GM06990 (cell line): Measurements from ENCODE around the gene KCTD11.

Source experiments
- DNase-seq: peaks from one replicate; pipeline ENCODE4 v3.0.0-alpha.2; 2011; ENCODE audit not compliant: insufficient read length; ENCODE audit errors: extremely low read depth
- H3K27me3 ChIP-seq: replicated peaks from 2 replicates; pipeline ENCODE4 v1.6.0; 2011; ENCODE audit warnings: low read length; ENCODE audit not compliant: control insufficient read depth, insufficient read depth
- H3K36me3 ChIP-seq: 2 replicates; pipeline ENCODE4 v1.5.1; 2011; ENCODE audit warnings: low read length; ENCODE audit not compliant: control insufficient read depth, insufficient read depth
- H3K4me3 ChIP-seq: replicated peaks from 2 replicates; pipeline ENCODE4 v1.5.1; 2011; ENCODE audit warnings: low read depth, mild to moderate bottlenecking, control low read depth, low read length
- CTCF ChIP-seq: IDR thresholded peaks from 2 replicates; pipeline ENCODE4 v1.5.1; 2011; ENCODE audit warnings: low read length, control low read depth, mild to moderate bottlenecking, inconsistent platforms; ENCODE audit not compliant: insufficient read depth, poor library complexity, severe bottlenecking

The KCTD11 gene

GRCh38 chr17:7374353-7374752, 22.4 kb downstream of the KCTD11 start:
- no peak for DNase-seq
- no peak for TF ChIP-seq CTCF
- H3K4me3 ChIP-seq, result no peak overlapping the region
- no peaks in the 10 kb centered on the region for H3K27me3 ChIP-seq
- H3K36me3 ChIP-seq, result no peaks in the 10 kb centered on the region

DNA sequence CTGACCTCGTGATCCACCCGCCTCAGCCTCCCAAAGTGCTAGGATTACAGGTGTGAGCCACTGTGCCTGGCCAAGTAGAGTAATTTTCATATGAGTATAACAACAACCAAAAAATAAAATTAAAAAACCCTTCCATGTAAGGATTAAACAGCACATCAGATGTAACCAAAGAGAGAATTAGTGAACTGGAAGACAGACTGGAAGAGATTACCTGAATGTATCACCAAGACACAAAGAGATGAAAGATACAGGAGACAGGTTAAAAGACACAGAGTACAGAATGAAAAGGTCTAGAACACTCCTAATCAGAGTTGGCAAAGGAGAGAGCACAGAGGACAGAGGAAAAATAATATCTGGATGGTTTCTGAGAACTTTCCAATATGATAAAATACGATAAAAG, 27.2 kb downstream of the KCTD11 start:
- no peaks in the 10 kb centered on the region; the same call in 1 of the 2 replicates for H3K27me3 ChIP-seq
- H3K4me3 ChIP-seq, result no peak overlapping the region
- no peak for TF ChIP-seq CTCF
- no peak for DNase-seq
- no peaks in the 10 kb centered on the region for H3K36me3 ChIP-seq

GRCh38 chr17:7380321-7380720, 28.4 kb downstream of the KCTD11 start:
- DNase-seq, result no peak

GRCh38 chr17:7380855-7381683, 29.1 kb downstream of the KCTD11 start, which contains the start of gene TNK1:
TNK1 (plus strand) TSS chr17:7381089; CDS start chr17:7382927, 1,838 bp downstream.
- no peaks in the 10 kb centered on the region; the same call in 1 of the 2 replicates for H3K27me3 ChIP-seq
- no peak for TF ChIP-seq CTCF
- DNase-seq, result no peak
- H3K4me3 ChIP-seq, result no peak within 1 kb of the TSS
- H3K36me3 ChIP-seq, result no peaks in the 10 kb centered on the region

More at GRCh38 chr17:7380321-7380720, 28.4 kb downstream of the KCTD11 start:
- Histone ChIP-seq H3K27me3 (no peaks in the 10 kb centered on the region; the same call in 1 of the 2 replicates), H3K36me3 (no peaks in the 10 kb centered on the region), H3K4me3 (no peak overlapping the region)
- TF ChIP-seq CTCF, result no peak

- H3K4me3 ChIP-seq, result no peak overlapping the region
- no peak for TF ChIP-seq CTCF
- no peaks in the 10 kb centered on the region; the same call in 1 of the 2 replicates for H3K27me3 ChIP-seq
These were observed 30.9 kb downstream of the KCTD11 start for GRCh38 chr17:7382901-7383300.

More at GRCh38 chr17:7382901-7383300, 30.9 kb downstream of the KCTD11 start:
- no peak for DNase-seq
- H3K36me3 ChIP-seq, result no peaks in the 10 kb centered on the region; the same call in 1 of the 2 replicates
